NCI-H748 (cell line): ENCODE measurements around the gene DUSP28.
"Not testable (repeated sequence)": the region's sequence is repeated elsewhere in the genome, so short reads cannot be mapped to it uniquely, and the experiment has no call there.

ENCODE experiments used
- DNase-seq: peaks from one replicate; lab custom pipeline; 2025; ENCODE audit not compliant: unreplicated experiment; lab: John Stamatoyannopoulos, UW

Gene DUSP28

GRCh38 chr2:240559286-240559685 lies 871 bp upstream of the DUSP28 start:
- DNase-seq = no peak

GRCh38 chr2:240560480-240561324 lies 545 bp downstream of the DUSP28 start:
- peak; percentile 97 for DNase-seq

- no peak for DNase-seq
Measured at GRCh38 chr2:240561325-240561971, 1.3 kb downstream of the DUSP28 start.

GRCh38 chr2:240563231-240563630 lies 3.1 kb downstream of the DUSP28 start:
- DNase-seq = not testable (repeated sequence)

- DNase-seq = no peak
Measured at GRCh38 chr2:240563951-240564560, 3.9 kb downstream of the DUSP28 start.

GRCh38 chr2:240564561-240565332 lies 4.6 kb downstream of the DUSP28 start:
- no peak for DNase-seq

GRCh38 chr2:240565333-240566202 lies 5.4 kb downstream of the DUSP28 start:
- no peak for DNase-seq

GRCh38 chr2:240566203-240567136 lies 6.3 kb downstream of the DUSP28 start:
- DNase-seq = peak; percentile 84

GRCh38 chr2:240567137-240567871 lies 7.1 kb downstream of the DUSP28 start:
- peak; percentile 44 for DNase-seq

- peak; percentile 71 for DNase-seq
Measured at GRCh38 chr2:240567872-240568677, 7.9 kb downstream of the DUSP28 start, which contains the start of gene RNPEPL1. Gene RNPEPL1, plus strand, starts transcription at chr2:240568484. Its CDS starts 103 bp downstream, at chr2:240568587.

- peak; percentile 75 for DNase-seq
Measured at GRCh38 chr2:240568678-240569522, 8.7 kb downstream of the DUSP28 start.

GRCh38 chr2:240569523-240569997 lies 9.4 kb downstream of the DUSP28 start:
- DNase-seq = no peak

- DNase-seq = no peak
Measured at GRCh38 chr2:240569998-240570530, 9.9 kb downstream of the DUSP28 start.

- DNase-seq = no peak
Measured at GRCh38 chr2:240570531-240571313, 10.6 kb downstream of the DUSP28 start.

GRCh38 chr2:240571314-240571973 lies 11.3 kb downstream of the DUSP28 start:
- DNase-seq = no peak
